Measurements from ENCODE around the gene ASTN2.

The ASTN2 gene

DNA sequence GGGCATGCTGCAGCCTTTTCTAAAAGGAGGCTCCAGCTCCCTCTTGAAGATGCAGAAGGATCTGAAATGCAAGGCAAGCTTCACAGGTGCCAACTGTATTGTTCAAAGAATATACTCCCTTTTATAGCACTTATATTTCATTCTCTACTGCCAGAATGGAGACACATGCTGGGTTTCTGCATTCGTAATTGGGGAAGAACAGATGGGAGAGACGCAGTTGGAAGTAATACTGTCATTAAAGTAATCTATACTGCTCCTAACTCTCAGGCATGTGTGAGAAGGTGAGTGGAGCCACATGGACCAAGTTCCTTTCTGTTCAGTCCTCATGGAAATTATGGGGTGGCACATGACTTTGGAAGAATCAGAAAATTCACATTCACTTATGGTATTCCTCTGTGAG lies 501.3 kb downstream of the ASTN2 start:
- no peaks in the 10 kb centered on the region for H3K27me3 ChIP-seq (replicated peaks)
- in situ Hi-C loops (cut with HindIII; ENCODE audit: low pct_ligation_motif_present, low sequenced_read_pairs), result no loop called here
- H3K36me3 ChIP-seq (replicated peaks), result no peaks in the 10 kb centered on the region
- no peak overlapping the region for H3K4me3 ChIP-seq (ENCODE audit: low read depth, low read length)
- H3K27ac ChIP-seq, result no peak overlapping the region
- TF ChIP-seq, protein P1, sequence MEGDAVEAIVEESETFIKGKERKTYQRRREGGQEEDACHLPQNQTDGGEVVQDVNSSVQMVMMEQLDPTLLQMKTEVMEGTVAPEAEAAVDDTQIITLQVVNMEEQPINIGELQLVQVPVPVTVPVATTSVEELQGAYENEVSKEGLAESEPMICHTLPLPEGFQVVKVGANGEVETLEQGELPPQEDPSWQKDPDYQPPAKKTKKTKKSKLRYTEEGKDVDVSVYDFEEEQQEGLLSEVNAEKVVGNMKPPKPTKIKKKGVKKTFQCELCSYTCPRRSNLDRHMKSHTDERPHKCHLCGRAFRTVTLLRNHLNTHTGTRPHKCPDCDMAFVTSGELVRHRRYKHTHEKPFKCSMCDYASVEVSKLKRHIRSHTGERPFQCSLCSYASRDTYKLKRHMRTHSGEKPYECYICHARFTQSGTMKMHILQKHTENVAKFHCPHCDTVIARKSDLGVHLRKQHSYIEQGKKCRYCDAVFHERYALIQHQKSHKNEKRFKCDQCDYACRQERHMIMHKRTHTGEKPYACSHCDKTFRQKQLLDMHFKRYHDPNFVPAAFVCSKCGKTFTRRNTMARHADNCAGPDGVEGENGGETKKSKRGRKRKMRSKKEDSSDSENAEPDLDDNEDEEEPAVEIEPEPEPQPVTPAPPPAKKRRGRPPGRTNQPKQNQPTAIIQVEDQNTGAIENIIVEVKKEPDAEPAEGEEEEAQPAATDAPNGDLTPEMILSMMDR (IDR thresholded peaks at IDR 0.05; ENCODE audit: low read depth, low read length, missing control alignments), result no peak
- DNase-seq, result no peak

- in situ Hi-C loops (cut with HindIII; ENCODE audit: low pct_ligation_motif_present, low sequenced_read_pairs), result no loop called here
- DNase-seq, result no peak
- TF ChIP-seq, protein P1 (IDR thresholded peaks at IDR 0.05; ENCODE audit: low read depth, low read length, missing control alignments), result no peak
- H3K4me3 ChIP-seq (ENCODE audit: low read depth, low read length), result no peak overlapping the region
- H3K27ac ChIP-seq, result no peak overlapping the region
- H3K27me3 ChIP-seq (replicated peaks), result no peaks in the 10 kb centered on the region
- H3K36me3 ChIP-seq (replicated peaks), result no peaks in the 10 kb centered on the region
Observed at GRCh38 chr9:116910201-116910600, 504.7 kb downstream of the ASTN2 start.

DNA sequence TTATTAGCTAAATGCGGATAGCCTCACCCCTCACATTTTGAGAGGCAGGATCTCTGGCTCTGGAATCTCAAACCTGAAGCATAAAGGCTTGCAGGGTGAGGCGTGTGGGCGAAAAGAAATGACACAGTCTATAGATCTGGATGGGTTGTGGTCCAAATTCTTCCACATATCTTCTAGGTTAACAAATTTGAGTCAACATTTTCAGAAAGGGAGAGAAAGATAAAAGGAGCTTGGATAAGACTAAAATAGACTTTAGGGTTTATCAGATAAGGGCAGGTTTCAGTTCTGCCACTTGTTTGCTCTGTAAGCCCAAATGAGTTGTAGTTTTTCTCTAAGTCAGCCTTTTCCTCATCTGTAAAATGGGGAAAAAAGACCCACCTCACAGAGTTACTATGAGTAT lies 506.9 kb downstream of the ASTN2 start:
- TF ChIP-seq, protein P1 (IDR thresholded peaks at IDR 0.05; ENCODE audit: low read depth, low read length, missing control alignments), result no peak
- Histone ChIP-seq H3K36me3 (replicated peaks) (no peaks in the 10 kb centered on the region), H3K27me3 (replicated peaks) (no peaks in the 10 kb centered on the region), H3K4me3 (ENCODE audit: low read depth, low read length) (no peak overlapping the region), H3K27ac (no peak overlapping the region)
- no peak for DNase-seq
- in situ Hi-C loops (cut with HindIII; ENCODE audit: low pct_ligation_motif_present, low sequenced_read_pairs), result no loop called here

DNA sequence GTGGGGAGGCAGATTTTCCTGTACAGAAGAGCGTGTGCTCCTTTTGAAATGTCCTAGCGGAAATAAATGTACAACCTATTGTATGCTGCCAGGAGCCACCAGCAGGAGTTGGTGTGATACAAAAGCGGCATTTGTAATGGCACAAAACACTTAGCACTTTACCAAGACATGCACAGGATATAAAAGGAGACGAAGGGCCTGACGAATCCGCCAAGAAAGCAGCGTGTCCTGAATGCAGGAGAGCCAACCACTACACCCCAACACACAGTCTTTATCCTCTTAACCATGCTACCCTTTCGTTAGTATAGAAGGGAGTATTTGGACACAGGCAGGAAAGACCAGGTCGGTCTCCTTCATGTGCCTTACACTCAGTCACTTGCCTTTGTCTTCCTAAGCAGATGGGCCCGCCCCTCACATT lies 509.7 kb downstream of the ASTN2 start:
- TF ChIP-seq, protein P1 (IDR thresholded peaks at IDR 0.05; ENCODE audit: low read depth, low read length, missing control alignments), result no peak
- Histone ChIP-seq H3K36me3 (replicated peaks) (no peaks in the 10 kb centered on the region), H3K4me3 (ENCODE audit: low read depth, low read length) (no peak overlapping the region), H3K27me3 (replicated peaks) (no peaks in the 10 kb centered on the region), H3K27ac (no peak overlapping the region)
- DNase-seq, result no peak
- in situ Hi-C loops (cut with HindIII; ENCODE audit: low pct_ligation_motif_present, low sequenced_read_pairs), result no loop called here

DNA sequence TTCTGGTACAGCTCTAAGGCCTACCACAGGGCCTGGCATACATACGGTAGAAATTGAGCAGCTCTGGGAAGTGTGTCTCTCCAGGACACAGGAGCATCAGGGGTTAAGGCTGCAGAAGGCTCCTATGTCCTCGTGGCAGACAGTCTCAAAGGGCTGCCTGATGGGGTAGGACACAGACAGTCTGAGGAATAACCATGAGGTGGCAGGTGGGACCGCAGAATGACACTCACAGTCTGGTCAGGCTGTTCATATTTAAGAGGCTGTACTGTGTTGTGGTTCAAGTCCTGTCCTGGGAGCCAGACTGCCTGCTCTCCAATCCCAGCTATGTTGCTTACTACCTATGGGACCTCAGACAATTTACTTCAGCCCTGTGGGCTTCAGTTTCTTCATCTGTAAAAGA lies 510.7 kb downstream of the ASTN2 start:
- no peak overlapping the region for H3K4me3 ChIP-seq (ENCODE audit: low read depth, low read length)
- no peaks in the 10 kb centered on the region for H3K36me3 ChIP-seq (replicated peaks)
- TF ChIP-seq, protein P1 (IDR thresholded peaks at IDR 0.05; ENCODE audit: low read depth, low read length, missing control alignments), result no peak
- DNase-seq, result no peak
- H3K27ac ChIP-seq, result no peak overlapping the region
- H3K27me3 ChIP-seq (replicated peaks), result no peaks in the 10 kb centered on the region
- in situ Hi-C loops (cut with HindIII; ENCODE audit: low pct_ligation_motif_present, low sequenced_read_pairs), result no loop called here

- H3K27ac ChIP-seq, result no peak overlapping the region
- in situ Hi-C loops (cut with HindIII; ENCODE audit: low pct_ligation_motif_present, low sequenced_read_pairs), result no loop called here
- H3K27me3 ChIP-seq (replicated peaks), result no peaks in the 10 kb centered on the region
- H3K36me3 ChIP-seq (replicated peaks), result no peaks in the 10 kb centered on the region
- TF ChIP-seq, protein P1 (IDR thresholded peaks at IDR 0.05; ENCODE audit: low read depth, low read length, missing control alignments), result no peak
- no peak overlapping the region for H3K4me3 ChIP-seq (ENCODE audit: low read depth, low read length)
- DNase-seq, result no peak
Observed at GRCh38 chr9:116901260-116901659, 513.6 kb downstream of the ASTN2 start.

Measured in brain microvascular endothelial cell (primary cell).